GM10248 (cell line): ENCODE measurements around the gene TTC7B.

Experiments
- CTCF ChIA-PET: fragments of 300-600 bp; sonication (Branson Sonifier 250); formaldehyde crosslinking; extraction: SDS; loops from one replicate; lab custom pipeline; 2021; ENCODE audit warnings: antibody characterized with exemption; lab: Yijun Ruan, JAX
- POLR2A ChIA-PET: fragments of 350-650 bp; sonication (Branson Sonifier 250); formaldehyde crosslinking; extraction: SDS; loops from one replicate; lab custom pipeline; 2020; ENCODE audit warnings: antibody characterized with exemption; lab: Yijun Ruan, JAX
- DNase-seq: peaks from one replicate; pipeline ENCODE4 v3.0.0; 2012; ENCODE audit errors: extremely low spot score
- CTCF ChIP-seq: IDR thresholded peaks from 2 replicates; pipeline ENCODE4 v1.5.1; 2012; ENCODE audit warnings: mild to moderate bottlenecking, low read depth; ENCODE audit errors: extremely low read depth, missing control alignments, control extremely low read depth

Gene TTC7B

GRCh38 chr14:90546767-90547166, 269.5 kb downstream of the TTC7B start:
- POLR2A ChIA-PET, result no interaction called here
- CTCF ChIA-PET, result no interaction called here
- no peak for TF ChIP-seq CTCF
- DNase-seq, result no peak

GRCh38 chr14:90545966-90546751, 270.1 kb downstream of the TTC7B start:
- POLR2A ChIA-PET, result no interaction called here
- TF ChIP-seq CTCF, result no peak
- DNase-seq, result no peak
- CTCF ChIA-PET, result interaction anchor here (0.8 kb wide), 1 partner anchor 8 kb away, joined by 3 read pairs; no protein-coding TSS in a partner anchor

GRCh38 chr14:90545382-90545781, 270.8 kb downstream of the TTC7B start:
- no peak for TF ChIP-seq CTCF
- ChIA-PET CTCF (interaction anchor here (0.8 kb wide), 1 partner anchor 9 kb away, joined by 3 read pairs; no protein-coding TSS in a partner anchor), POLR2A (no interaction called here)
- DNase-seq, result no peak

GRCh38 chr14:90544971-90545370, 271.3 kb downstream of the TTC7B start:
- TF ChIP-seq CTCF, result no peak
- ChIA-PET POLR2A (no interaction called here), CTCF (interaction anchor here (0.5 kb wide), 1 partner anchor 123 kb away, joined by 5 read pairs; no protein-coding TSS in a partner anchor)
- DNase-seq, result no peak

- CTCF ChIA-PET, result interaction anchor here (0.5 kb wide), 1 partner anchor 124 kb away, joined by 5 read pairs; no protein-coding TSS in a partner anchor
- no peak for DNase-seq
- no peak for TF ChIP-seq CTCF
- POLR2A ChIA-PET, result no interaction called here
Measured at GRCh38 chr14:90544566-90544965, 271.7 kb downstream of the TTC7B start.

GRCh38 chr14:90543876-90544275, 272.4 kb downstream of the TTC7B start:
- DNase-seq, result no peak
- ChIA-PET CTCF (interaction anchor here (1.0 kb wide), 1 partner anchor 14 kb away, joined by 3 read pairs; no protein-coding TSS in a partner anchor), POLR2A (no interaction called here)
- TF ChIP-seq CTCF, result no peak
